IMR-90 (cell line): ENCODE measurements around the gene FGF3.

Experiments used
- BHLHE40 ChIP-seq: fragments of 150-350 bp; IDR thresholded peaks from 2 replicates; pipeline ENCODE4 v1.6.1; 2016; ENCODE audit warnings: mild to moderate bottlenecking, low read depth, low read length
- CHD1 ChIP-seq: IDR thresholded peaks from 2 replicates; pipeline ENCODE4 v1.6.1; 2012; ENCODE audit warnings: low read depth, low read length, improper control_type of control experiment
- CTCF ChIP-seq: conservative IDR thresholded peaks from 2 replicates; pipeline ENCODE4 v1.5.1; 2012; ENCODE audit warnings: mild to moderate bottlenecking, low read depth, low read length, improper control_type of control experiment
- MXI1 ChIP-seq: IDR thresholded peaks from 2 replicates; pipeline ENCODE4 v1.6.1; 2012; ENCODE audit warnings: low read depth, mild to moderate bottlenecking, low read length, moderate library complexity, borderline replicate concordance
- POLR2A ChIP-seq: IDR thresholded peaks from 2 replicates; pipeline ENCODE4 v1.6.1; 2012; ENCODE audit warnings: mild to moderate bottlenecking, low read depth, low read length
- RAD21 ChIP-seq: IDR thresholded peaks from 2 replicates; pipeline ENCODE4 v1.6.1; 2012; ENCODE audit warnings: low read length, improper control_type of control experiment
- RCOR1 ChIP-seq: IDR thresholded peaks from 2 replicates; pipeline ENCODE4 v1.6.1; 2012; ENCODE audit warnings: mild to moderate bottlenecking, low read length, improper control_type of control experiment; ENCODE audit not compliant: insufficient replicate concordance
- RFX5 ChIP-seq: IDR thresholded peaks from 2 replicates; pipeline ENCODE4 v1.8.0; 2012; ENCODE audit warnings: low read depth, mild to moderate bottlenecking, low read length, moderate library complexity
- USF2 ChIP-seq: fragments of 150-350 bp; IDR thresholded peaks from 2 replicates; pipeline ENCODE4 v1.6.1; 2017; ENCODE audit warnings: mild to moderate bottlenecking, antibody characterized with exemption, low read length, low read depth

GRCh38 chr11:69778373-69778772 is 40.8 kb downstream of the FGF3 start:
- TF ChIP-seq RCOR1 (no peak), CHD1 (no peak), RAD21 (no peak), CTCF (no peak), RFX5 (no peak), USF2 (no peak), BHLHE40 (no peak), POLR2A (no peak), MXI1 (no peak)
